Measurements from ENCODE around the gene CYP51A1.

CYP51A1 gene

DNA sequence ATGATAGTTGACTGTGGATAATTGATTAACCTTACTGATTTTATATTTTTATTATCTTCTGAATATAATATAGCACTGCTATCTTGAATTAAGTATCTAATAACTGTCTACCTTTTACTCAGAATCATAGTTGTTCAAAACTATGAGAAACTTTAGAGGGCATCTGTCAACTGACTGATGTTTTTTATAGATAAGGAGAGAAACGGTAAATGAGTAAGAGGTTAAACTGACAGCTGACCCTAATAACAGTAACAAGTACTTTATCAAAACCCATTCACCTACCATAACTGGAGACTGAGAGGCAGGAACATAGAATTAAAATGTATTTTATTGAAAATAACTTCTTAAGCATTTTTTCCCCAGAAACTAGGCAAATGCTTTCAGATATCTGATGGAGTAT lies 62.2 kb downstream of the CYP51A1 start:
- no peak overlapping the region for H2AFZ ChIP-seq (ENCODE audit: low read depth, low read length)
- no peaks in the 10 kb centered on the region for H4K20me1 ChIP-seq (ENCODE audit: insufficient read depth, low read length)
- H3K27me3 ChIP-seq (ENCODE audit: insufficient read depth, low read length, poor library complexity), result no peaks in the 10 kb centered on the region
- peaks cover 13% of the 10 kb centered on the region; the same call in 1 of the 2 replicates for H3K36me3 ChIP-seq (ENCODE audit: insufficient read depth, low read length)
- H3K79me2 ChIP-seq (ENCODE audit: insufficient read depth, low read length), result no peaks in the 10 kb centered on the region
- no peaks in the 10 kb centered on the region for H3K9me3 ChIP-seq (ENCODE audit: insufficient read depth, low read length, severe bottlenecking)
- DNase-seq (no peak), ATAC-seq (ENCODE audit: insufficient read depth, low read depth) (no peak)
- no peak overlapping the region for H3K4me2 ChIP-seq (ENCODE audit: insufficient read depth, low read length)
- H3K9ac ChIP-seq (ENCODE audit: low read depth, low read length), result no peak overlapping the region
- TF ChIP-seq CTCF (IDR thresholded peaks at IDR 0.05; ENCODE audit: borderline replicate concordance, extremely low read depth, low read length, poor library complexity, severe bottlenecking) (no peak), EZH2 (IDR thresholded peaks at IDR 0.05; ENCODE audit: borderline replicate concordance, low read depth, low read length, severe bottlenecking) (no peak)
- H3K27ac ChIP-seq (ENCODE audit: low read length), result no peak overlapping the region
- no peaks in the 10 kb centered on the region for H3K4me1 ChIP-seq (ENCODE audit: insufficient read depth, low read length)
- no peak overlapping the region for H3K4me3 ChIP-seq (ENCODE audit: low read depth in 1 of 2, low read length in 2 of 2)

GRCh38 chr7:92071032-92071431 lies 63.2 kb downstream of the CYP51A1 start:
- Histone ChIP-seq H4K20me1 (ENCODE audit: insufficient read depth, low read length) (no peaks in the 10 kb centered on the region), H2AFZ (ENCODE audit: low read depth, low read length) (no peak overlapping the region), H3K36me3 (ENCODE audit: insufficient read depth, low read length) (peaks cover 21% of the 10 kb centered on the region; the same call in 1 of the 2 replicates), H3K79me2 (ENCODE audit: insufficient read depth, low read length) (no peaks in the 10 kb centered on the region), H3K27me3 (ENCODE audit: insufficient read depth, low read length, poor library complexity) (no peaks in the 10 kb centered on the region), H3K4me1 (ENCODE audit: insufficient read depth, low read length) (no peaks in the 10 kb centered on the region), H3K4me2 (ENCODE audit: insufficient read depth, low read length) (no peak overlapping the region), H3K9ac (ENCODE audit: low read depth, low read length) (no peak overlapping the region), H3K9me3 (ENCODE audit: insufficient read depth, low read length, severe bottlenecking) (no peaks in the 10 kb centered on the region), H3K4me3 (ENCODE audit: low read depth in 1 of 2, low read length in 2 of 2) (no peak overlapping the region), H3K27ac (ENCODE audit: low read length) (no peak overlapping the region)
- no peak for TF ChIP-seq EZH2 (IDR thresholded peaks at IDR 0.05; ENCODE audit: borderline replicate concordance, low read depth, low read length, severe bottlenecking)
- no peak for TF ChIP-seq CTCF (IDR thresholded peaks at IDR 0.05; ENCODE audit: borderline replicate concordance, extremely low read depth, low read length, poor library complexity, severe bottlenecking)
- DNase-seq (no peak), ATAC-seq (ENCODE audit: insufficient read depth, low read depth) (no peak)

GRCh38 chr7:92064438-92065029 lies 69.7 kb downstream of the CYP51A1 start:
- Histone ChIP-seq H4K20me1 (ENCODE audit: insufficient read depth, low read length) (no peaks in the 10 kb centered on the region), H2AFZ (ENCODE audit: low read depth, low read length) (no peak overlapping the region), H3K27ac (ENCODE audit: low read length) (no peak overlapping the region), H3K27me3 (ENCODE audit: insufficient read depth, low read length, poor library complexity) (no peaks in the 10 kb centered on the region), H3K79me2 (ENCODE audit: insufficient read depth, low read length) (no peaks in the 10 kb centered on the region), H3K4me1 (ENCODE audit: insufficient read depth, low read length) (no peaks in the 10 kb centered on the region), H3K9me3 (ENCODE audit: insufficient read depth, low read length, severe bottlenecking) (no peaks in the 10 kb centered on the region), H3K36me3 (ENCODE audit: insufficient read depth, low read length) (peaks cover 29% of the 10 kb centered on the region; the same call in 1 of the 2 replicates), H3K9ac (ENCODE audit: low read depth, low read length) (no peak overlapping the region), H3K4me2 (ENCODE audit: insufficient read depth, low read length) (no peak overlapping the region), H3K4me3 (ENCODE audit: low read depth in 1 of 2, low read length in 2 of 2) (no peak overlapping the region)
- DNase-seq (no peak), ATAC-seq (ENCODE audit: insufficient read depth, low read depth) (no peak)
- TF ChIP-seq EZH2 (IDR thresholded peaks at IDR 0.05; ENCODE audit: borderline replicate concordance, low read depth, low read length, severe bottlenecking) (no peak), CTCF (IDR thresholded peaks at IDR 0.05; ENCODE audit: borderline replicate concordance, extremely low read depth, low read length, poor library complexity, severe bottlenecking) (no peak)
